Left lobe of liver (tissue), 2 donors: ENCODE data around the gene EYS. TPM values are rescaled to one million over a fixed set of nuclear protein-coding genes. Genes with fewer than 3 reads are reported as not detected.

ENCODE experiments used
- ATAC-seq: fragments of 200-7000 bp; cut with Tn5 transposase; one replicate; pipeline ENCODE4 v1.9.1; 2020; ENCODE audit warnings: mild to moderate bottlenecking, moderate library complexity
- DNase-seq: peaks from one replicate; pipeline ENCODE4 v3.0.0-alpha.2; 2020; ENCODE audit warnings: low spot score
- total RNA-seq: library from RNA; stranded (reverse); gene quantifications from one replicate; pipeline ENCODE4 v1.2.1, GENCODE V29; 2021
- donor health status: DM: no; HTN: no; CAD: no; lungs with moderate emphysema.
- donor health status: DM: no; HTN: yes; CAD: no.

Gene EYS
- total RNA-seq, 1 donor from 2014 or later = 1.3 TPM

DNA sequence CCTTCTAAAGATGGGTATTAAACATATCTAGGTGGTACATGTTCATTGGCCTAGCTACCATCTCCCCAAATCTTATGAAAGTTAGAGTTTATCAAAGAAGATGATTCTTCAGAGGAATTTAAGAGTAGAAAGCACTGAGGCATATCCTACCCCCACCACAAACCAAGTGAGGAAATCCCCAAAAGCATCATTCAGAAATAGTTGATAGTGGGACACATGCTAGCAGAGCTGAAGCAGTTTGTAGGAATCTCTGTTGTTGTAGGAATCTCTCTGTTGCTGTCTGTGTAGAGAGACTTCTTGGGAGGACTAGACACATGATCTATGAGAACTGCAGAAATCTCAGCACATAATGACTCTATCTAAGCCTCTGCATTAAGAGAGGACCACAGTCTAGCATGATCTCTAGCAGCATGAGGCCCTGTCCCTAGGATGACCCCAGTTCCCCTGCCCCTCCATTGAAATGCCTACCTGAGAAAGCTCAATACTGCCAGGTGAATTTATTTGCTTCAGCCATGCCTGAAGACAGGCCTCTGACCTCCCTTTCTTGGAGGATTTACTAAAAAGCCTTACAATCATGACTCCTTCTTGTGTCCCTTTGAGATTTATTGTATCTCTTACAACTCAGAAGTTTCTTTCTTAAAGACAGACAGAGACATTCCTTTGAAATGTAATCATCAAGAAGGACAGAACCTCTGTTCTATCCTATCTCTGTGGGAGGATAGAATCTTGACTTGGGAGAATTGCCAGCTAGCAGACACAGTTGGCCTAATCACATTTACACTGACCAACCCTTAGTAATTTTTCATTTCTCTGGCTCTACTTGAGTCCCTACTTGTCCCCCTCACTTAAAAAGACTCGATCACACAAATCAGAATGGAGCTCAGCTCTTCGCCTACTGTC, 1489.1 kb downstream of the EYS start:
- ATAC-seq = no peak

DNA sequence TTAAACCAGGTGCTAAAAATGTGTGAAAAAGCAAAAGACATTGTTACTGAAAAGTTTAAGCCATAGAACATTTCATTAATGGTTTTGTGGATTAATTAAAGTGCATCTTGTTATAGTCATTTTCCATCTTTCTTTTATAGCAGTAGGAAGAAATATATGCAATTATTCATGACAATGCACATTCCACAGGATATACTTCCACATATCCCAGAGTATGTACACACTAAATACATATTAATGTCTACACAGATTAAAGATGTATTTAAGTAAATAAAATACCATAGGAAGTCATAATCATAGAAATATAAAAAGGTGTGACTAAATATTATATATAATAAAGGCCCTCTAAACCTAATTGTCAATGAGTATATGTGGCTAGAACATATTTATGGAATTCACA, 1492.7 kb downstream of the EYS start:
- DNase-seq = no peak
- no peak for ATAC-seq

More for the DNA sequence above, 1489.1 kb downstream of the EYS start:
- no peak for DNase-seq

DNA sequence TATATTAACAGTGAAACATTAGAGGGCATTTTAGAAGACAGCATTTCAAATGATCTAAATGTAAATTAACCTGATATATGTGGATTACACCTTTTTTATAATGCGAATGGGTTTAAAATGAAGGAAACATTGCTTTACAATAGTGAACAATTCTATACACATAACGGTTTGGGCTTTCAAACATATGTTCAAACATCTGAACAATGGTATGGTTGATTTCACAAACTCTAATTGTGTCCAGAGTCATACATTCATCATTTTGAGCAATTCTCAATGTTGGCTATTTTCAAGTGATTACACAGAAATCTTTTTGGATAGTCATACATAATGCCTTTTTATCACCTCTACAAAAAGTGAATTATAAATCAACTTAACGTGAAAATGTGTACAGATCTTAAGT, 1493.3 kb downstream of the EYS start:
- no peak for DNase-seq
- no peak for ATAC-seq

DNA sequence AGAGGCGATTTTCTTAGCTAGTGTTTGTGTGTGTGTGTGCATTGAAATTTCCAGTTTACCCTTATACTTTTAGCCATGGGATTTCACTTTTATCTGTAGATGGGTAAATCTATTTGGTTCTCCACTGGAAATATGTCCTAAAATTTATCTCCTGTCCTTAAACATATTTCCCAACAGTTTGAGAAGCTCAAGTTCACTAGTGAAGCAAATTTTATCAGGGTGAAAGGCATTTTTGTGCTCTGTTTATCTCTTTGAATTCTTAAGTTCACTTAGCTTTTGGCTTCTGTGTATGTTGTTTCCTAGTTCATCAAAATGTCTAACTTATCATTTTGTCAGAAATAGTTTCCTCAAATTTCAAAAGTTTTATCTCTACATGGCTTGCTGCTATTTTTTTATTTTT, 1509.8 kb downstream of the EYS start:
- ATAC-seq (no peak), DNase-seq (no peak)

DNA sequence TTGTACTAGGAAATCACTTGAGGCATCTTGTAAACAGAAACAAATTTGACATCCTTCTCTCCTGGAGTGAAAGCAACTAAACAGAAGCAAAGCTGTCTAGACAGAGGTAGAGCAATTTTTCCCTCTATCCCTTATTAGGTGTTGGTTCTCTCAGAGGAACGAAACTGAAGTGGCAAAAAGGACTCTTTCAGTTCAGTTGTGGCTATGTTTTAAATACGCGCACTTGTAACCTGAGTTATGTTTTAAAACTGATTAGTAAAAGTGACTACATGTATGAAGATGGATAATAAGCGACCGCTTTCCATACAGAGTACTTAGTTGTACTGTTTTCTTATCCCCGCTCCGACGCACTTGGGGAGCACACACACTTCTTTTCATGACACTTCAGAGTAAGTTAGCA, 1520.4 kb downstream of the EYS start:
- no peak for ATAC-seq
- no peak for DNase-seq

DNA sequence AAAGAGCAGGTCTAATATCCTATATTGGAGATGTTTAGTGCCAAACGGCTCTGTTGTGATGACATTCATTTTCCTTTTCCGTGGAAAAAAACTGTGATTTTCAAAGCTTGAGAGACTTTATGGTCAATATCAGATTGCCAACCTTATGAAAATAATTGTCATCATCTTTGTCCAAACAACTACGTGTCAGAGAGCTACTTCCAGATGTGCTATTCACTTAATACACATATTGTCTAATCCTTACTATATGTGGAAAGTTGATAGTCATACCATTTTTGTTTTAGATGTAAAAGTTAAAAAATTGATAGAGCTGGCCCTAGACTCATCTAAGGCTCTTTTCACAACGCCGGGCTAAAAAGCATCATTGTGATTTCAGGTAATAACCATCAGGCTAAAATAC, 1521.4 kb downstream of the EYS start:
- ATAC-seq = no peak
- no peak for DNase-seq

DNA sequence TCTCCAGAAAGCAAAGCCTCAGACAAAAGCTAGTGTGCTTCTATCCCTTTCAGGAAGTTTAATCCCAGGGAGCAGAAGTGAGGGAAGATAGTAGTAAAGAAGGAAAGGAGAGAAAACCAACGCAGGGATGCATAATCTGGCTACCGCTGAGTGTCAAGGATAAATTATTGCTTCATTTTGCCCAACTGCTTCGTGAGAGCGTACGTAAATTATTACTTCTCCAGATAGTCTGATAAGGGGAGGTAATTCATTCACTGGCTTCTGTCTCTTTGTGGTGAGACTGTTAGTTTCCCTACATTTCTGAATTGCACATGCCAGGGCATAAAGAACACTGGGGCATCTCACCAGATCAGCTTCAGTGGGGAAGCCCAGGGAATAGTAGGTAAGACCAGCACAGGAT, 1531.7 kb downstream of the EYS start:
- no peak for ATAC-seq
- no peak for DNase-seq

DNA sequence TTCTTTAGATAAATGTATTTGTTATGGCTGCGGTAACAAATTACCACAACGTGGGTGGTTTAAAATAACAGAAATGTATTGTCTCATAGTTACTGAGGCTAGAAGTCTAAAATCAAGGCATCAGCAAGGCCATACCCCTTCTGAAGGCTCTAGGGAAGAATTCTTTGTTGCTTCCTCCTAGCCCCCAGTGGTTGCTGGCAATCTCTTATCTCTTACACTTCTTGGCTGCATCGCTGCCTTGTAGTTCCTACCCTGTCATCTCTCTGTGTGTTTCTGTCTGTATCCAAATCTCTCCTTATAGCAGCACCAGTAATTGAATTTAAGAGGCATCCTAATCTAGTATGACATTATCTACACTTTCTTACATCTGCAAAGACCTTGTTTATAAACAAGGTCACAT, 1536.7 kb downstream of the EYS start:
- DNase-seq = no peak
- no peak for ATAC-seq

DNA sequence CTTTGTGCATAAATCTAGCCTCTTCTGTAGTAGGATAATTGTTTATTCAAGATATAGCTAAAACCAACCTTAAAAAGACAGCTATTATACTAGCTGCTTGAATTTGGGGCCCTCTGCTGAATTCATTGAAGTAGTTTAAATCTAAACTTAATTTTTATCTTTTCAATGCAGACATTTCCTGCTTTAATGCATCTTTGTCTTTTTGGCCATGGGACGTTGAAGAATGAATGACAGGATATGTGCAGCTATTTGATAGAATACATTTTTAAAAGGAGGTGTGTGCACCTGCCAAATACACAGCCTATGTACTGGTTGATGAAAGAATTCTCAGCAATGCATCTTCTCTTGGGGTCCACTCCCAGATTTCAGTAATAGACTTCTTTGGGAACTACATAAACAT, 1546.5 kb downstream of the EYS start:
- no peak for DNase-seq
- no peak for ATAC-seq

DNA sequence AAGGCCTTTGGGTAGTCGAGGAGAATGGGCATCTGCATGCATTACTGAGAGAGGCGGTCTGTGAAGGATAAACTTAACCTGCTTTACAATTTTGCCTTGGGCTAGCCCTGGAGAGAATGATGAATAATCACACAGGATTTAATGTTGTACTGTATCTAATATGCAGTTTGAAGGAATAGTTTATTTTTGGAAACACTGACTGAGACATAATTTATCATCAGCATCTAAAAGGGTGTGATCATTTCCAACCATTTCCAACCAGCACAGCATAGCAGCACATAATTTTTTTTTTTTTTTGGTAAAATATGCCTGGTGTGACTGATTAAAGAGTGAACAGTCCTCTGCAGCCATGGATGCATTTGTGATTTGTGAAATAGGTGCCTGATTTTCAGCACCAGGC, 1552.0 kb downstream of the EYS start:
- DNase-seq = no peak
- no peak for ATAC-seq

DNA sequence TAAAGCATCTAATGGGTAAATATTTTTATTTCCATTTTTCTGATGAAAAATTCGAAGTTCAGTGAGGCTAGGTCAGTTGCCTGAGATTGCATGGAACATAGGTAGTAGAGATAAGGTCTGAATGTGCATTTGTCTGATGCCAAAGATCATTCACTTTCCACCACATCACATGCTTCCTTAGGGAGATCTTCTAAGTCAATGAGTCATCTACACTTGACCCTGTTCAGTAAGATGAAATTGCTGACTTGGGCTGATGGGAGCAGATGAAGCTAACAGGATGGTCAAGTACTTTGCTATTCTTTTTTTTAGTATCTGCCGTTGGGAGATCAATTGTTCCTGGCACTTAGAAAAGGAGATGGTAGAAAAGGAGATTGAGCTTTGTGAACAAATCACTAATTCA, 1560.2 kb downstream of the EYS start:
- DNase-seq (no peak), ATAC-seq (no peak)

DNA sequence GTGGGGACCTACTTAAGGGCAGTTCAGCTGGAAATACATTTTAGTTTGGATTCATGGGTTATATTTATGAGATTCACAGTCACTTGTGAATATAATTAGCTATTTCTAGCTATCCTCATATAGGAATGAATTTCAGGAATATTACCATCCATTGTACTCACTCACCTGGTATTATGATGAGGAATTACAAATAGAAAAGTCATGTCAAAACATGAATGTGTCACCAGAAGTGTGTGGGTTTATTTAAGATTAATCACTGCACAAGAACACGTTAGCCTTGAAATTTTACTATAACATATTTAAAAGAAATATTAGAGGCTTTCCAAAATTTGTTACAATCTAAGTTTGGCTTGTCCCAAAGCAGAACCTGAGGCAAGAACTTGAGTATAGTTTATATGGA, 1560.9 kb downstream of the EYS start:
- ATAC-seq (no peak), DNase-seq (no peak)

DNA sequence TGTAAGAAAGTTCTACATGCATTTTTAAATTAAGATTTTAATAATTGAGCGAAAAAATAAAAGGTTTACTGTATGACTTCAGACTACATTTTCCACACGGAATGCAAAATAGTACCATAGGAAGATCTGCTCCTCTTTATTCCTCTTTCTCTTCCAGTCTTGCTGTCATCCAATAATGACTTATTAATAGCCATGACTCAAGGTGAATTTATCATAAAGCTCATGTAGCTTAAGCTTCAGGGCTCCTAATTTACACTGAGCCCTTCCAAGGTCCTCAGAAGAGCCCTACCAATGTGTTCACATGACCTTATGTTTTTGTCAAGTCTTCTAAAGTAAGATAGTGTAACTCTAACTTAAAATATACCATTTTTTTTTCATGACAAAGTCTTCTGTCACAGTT, 1561.4 kb downstream of the EYS start:
- no peak for DNase-seq
- ATAC-seq = no peak

DNA sequence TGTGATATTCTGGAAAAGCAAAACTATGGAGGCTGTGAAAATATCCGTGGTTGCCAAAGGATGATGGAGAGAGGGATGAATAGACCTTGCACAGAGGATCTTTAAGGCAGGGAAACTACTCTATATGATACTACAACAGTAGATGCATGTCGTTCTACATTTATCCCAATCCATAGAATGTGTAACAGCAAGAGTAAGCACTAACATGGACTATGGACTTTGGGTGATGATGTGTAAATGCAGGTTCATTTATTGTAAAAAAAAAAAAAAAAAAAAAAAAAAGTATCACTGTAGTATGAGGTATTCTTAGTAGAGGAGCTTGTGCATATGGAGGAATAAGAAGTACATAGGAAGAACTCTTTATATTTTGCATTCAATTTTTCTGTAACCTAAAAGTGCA, 1563.9 kb downstream of the EYS start:
- DNase-seq (no peak), ATAC-seq (no peak)

DNA sequence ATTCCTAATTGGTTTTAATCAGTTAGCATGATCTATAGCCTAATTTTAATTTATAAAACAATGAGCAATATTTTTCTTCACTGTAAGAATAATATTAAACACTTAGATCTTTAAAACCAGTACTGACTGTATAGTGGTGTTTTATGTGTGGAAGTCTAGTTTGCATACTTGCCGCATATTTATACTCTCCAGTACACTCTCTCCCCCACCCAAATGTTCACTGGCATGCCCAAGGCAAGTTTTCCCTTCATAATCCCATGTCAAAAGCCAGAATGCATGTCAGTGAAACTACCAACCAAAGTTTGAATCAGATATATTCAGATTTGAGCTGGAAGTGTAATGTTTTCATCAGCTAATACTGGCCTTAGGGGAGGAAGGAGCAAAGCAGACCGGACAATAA, 1565.3 kb downstream of the EYS start:
- DNase-seq (no peak), ATAC-seq (no peak)

DNA sequence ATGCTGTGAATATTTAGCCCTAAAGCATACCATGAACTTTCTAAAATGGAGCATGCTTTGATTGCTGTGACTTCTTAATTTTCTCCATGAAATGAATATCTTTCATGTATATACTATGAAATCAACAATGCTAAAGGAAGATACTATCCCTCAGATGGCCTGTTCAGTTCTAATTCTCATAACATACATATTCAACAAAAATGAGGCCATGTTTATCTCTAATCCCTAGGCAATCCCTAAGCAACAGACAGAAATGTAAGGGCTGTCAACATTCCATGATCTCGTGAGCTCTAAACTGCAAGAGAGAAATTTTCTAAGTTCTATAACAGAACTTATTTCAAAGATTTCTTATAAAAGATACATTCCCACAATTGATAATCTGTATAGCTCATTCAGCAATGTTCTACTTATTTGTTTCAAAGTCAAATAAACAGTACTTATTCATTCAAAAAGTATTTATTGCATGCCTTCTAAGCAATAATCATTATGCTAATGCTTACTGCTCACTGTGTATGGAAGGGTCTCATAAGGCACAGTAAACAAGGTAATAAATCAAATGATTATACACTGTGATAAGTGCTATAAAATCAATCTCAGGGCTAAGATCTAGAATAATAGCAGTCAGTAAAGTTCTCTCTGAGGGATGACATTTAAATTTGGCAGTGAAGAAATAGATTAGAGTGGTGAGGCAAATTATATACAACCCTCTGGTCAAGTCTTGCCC, 1578.6 kb downstream of the EYS start:
- DNase-seq = no peak
- no peak for ATAC-seq

DNA sequence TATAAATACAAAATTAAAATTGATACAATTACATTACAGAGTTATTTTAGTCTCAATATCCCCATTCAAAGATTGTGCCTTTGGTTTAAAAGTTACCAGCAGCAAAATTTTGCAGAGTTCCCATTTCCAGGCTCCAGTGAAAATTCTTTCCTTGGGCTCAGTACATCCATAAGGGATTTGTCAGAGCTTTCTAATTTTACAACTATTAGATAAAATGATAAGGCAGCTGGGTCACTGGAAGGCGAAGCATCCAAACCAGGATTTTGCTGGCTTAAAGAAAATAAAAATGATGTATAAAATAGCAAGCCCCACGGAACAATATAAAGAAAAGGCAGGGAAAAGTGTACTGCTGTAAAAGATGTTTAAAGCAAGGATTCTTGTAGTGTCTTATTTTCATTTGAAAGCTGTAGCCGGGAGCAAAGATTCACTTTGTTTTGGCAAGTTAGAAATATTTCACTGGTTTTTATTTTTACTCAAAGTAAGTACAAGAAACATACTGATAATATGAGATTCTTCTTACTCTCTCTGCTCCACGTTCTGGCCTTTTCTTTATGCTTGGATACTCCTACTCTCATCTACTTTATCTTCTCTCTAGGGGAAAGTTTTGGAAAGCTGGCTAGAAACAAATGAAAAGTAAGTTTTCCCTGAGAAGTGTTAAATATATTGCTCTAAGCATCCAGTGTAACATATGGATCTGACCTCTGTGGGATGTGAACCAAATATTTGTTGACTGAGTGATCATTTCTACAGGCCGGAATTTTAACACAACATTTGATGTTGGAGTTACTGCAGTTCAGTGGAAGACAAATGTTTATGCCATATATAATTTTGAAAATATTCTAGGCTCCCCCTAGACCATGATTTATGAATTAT, 1583.0 kb downstream of the EYS start:
- ATAC-seq (no peak), DNase-seq (no peak)

DNA sequence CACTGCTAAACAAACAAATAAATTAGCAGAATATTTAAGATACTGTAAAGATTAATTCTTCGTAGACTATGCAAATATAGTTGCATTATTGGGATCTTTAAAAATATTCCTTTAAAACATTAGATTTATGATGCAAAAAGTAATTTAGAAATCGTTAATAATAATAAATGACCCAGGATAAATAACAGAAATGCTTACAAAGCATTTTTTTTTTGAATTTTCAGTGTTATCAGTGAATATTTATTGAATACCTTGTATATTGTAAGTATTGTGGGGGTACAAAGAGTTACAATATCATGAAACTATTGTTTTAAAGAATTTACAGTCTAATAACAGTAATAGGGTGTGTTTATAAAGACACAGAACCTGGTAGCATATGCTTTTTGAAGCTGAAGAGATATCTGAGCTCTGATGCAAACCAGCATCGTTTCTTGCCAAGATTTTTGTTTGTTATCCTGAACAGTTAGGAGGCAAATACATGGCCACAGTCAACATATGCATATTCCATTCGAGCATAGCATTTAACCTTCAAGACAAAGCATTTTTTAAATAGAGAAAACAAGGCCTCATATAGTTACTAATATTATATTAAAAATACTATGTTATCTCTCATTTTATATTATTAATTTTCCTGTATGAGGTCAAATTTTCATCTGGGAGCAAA, 1584.2 kb downstream of the EYS start:
- DNase-seq (no peak), ATAC-seq (no peak)

DNA sequence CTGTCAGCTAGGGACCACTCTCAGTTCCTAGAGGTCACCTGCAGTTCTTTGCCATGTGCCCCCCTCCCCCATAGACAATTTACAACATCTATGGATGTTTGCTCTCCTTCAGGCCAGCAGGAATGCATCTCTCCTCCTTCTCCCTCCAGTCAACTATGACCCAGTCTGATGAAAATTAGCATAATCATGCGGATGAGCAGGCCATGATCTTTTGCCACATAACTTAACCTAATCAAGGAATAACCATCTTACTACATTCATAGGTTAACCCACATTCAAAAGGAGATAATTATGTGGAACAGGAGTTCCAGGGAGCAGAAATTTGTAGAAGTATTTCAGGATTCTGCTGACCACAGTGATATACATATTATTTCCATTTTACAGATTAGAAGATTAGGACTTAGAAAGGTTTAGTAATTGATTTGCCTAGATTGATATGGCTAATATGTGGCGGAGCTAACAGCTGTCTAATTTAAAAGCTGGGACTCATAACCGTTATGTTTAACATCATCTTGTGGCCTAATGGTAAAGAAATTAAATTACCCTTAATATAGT, 1585.9 kb downstream of the EYS start:
- ATAC-seq = no peak
- no peak for DNase-seq

DNA sequence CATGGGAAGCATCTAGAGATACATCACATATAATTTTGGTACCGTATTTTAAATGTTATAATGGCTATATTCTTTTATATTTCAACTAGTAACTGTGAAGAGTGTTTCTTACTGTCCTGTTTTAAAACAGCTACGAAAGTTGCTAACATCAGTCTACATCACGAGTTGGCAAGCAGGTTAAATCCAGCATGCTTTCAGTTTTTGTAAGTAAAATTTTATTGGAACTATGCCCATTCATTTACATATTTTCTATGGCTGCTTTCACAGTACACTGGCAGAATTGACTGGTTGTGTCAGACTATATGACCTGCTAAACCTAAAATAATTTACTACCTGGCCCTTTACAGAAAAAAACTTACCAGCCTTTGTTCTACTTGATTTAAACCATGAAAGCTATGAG, 1593.3 kb downstream of the EYS start:
- DNase-seq (no peak), ATAC-seq (no peak)

DNA sequence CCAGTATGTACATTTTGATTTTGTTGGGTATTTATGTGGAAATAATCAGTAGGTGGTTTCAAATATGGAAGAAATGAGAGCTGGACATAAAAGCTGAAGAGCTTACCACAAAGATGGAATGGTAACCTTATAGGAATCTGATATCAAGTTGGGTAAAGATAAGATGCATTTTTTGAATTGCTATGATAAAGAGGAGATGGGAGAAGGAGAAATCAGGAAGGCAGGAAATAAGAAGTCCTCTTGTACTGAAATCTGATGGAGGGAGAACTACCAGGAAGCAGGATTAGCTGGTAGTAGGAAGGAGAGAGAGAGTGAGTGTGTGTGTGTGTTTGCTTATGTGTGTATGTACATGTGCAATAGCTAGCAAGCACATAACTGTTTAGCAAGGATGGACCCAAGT, 1603.0 kb downstream of the EYS start:
- DNase-seq (no peak), ATAC-seq (no peak)
